Breast epithelium (tissue), 3 donors: Measurements from ENCODE around the gene C7orf57.

Experiments used
- CTCF ChIP-seq, 3 donors: fragments of 450-650 bp; IDR thresholded peaks; one replicate each; pipeline ENCODE4 v1.5.1; 2016 to 2017; ENCODE audit warnings: antibody characterized with exemption in 3 of 3, mild to moderate bottlenecking in 3 of 3, moderate library complexity in 3 of 3
- POLR2A ChIP-seq: fragments of 450-650 bp; IDR thresholded peaks from one replicate; pipeline ENCODE4 v1.6.1; 2016; ENCODE audit warnings: antibody characterized with exemption, mild to moderate bottlenecking, moderate library complexity
- POLR2AphosphoS5 ChIP-seq, 3 donors: sonication (generic); formaldehyde crosslinking; IDR thresholded peaks; one replicate each; pipeline ENCODE4 v1.6.1; 2017; ENCODE audit warnings: antibody characterized with exemption in 3 of 3

- TF ChIP-seq POLR2A (no peak), CTCF (IDR thresholded peaks at IDR 0.05) (no peak), POLR2AphosphoS5 (IDR thresholded peaks at IDR 0.05) (peak; percentile 31 to 84 (median 37))
These were observed 53.3 kb downstream of the C7orf57 start for GRCh38 chr7:48088559-48089045.
